ENCODE measurements around the gene FBXL7. TPM values are rescaled to one million over a fixed set of nuclear protein-coding genes. Genes with fewer than 3 reads are reported as not detected.

The FBXL7 gene
- total RNA-seq, 1 experiment from 2014 or later: not detected

- TF ChIP-seq, protein P1, sequence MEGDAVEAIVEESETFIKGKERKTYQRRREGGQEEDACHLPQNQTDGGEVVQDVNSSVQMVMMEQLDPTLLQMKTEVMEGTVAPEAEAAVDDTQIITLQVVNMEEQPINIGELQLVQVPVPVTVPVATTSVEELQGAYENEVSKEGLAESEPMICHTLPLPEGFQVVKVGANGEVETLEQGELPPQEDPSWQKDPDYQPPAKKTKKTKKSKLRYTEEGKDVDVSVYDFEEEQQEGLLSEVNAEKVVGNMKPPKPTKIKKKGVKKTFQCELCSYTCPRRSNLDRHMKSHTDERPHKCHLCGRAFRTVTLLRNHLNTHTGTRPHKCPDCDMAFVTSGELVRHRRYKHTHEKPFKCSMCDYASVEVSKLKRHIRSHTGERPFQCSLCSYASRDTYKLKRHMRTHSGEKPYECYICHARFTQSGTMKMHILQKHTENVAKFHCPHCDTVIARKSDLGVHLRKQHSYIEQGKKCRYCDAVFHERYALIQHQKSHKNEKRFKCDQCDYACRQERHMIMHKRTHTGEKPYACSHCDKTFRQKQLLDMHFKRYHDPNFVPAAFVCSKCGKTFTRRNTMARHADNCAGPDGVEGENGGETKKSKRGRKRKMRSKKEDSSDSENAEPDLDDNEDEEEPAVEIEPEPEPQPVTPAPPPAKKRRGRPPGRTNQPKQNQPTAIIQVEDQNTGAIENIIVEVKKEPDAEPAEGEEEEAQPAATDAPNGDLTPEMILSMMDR (conservative IDR thresholded peaks at IDR 0.05): no peak
- no peak for TF ChIP-seq EZH2 (IDR thresholded peaks at IDR 0.05; ENCODE audit: low read depth)
- intact Hi-C loops (cut with micrococcal nuclease; ENCODE audit: unreplicated experiment): no loop called here
- Histone ChIP-seq H3K9me2 (ENCODE audit: insufficient read depth) (no peaks in the 10 kb centered on the region), H3K27me3 (ENCODE audit: insufficient read depth, low read depth) (peaks cover 6% of the 10 kb centered on the region; the same call in 1 of the 2 replicates), H3K36me3 (ENCODE audit: low read depth) (no peaks in the 10 kb centered on the region), H2AFZ (no peak overlapping the region), H3K9me3 (ENCODE audit: insufficient read depth, low read depth) (no peaks in the 10 kb centered on the region), H3K27ac (no peak overlapping the region), H3K4me1 (replicated peaks; ENCODE audit: insufficient read depth) (no peaks in the 10 kb centered on the region), H3K79me2 (ENCODE audit: low read depth) (no peaks in the 10 kb centered on the region), H4K20me1 (ENCODE audit: insufficient read depth) (no peaks in the 10 kb centered on the region), H3K4me3 (no peak overlapping the region), H3F3A (ENCODE audit: insufficient read depth, low read depth) (no peaks in the 10 kb centered on the region), H3K4me2 (no peak overlapping the region)
- ChIA-PET POLR2A (ENCODE audit: unreplicated experiment) (no interaction called here), CTCF (interaction anchor here (0.6 kb wide), 1 partner anchor 363 kb away, joined by 3 read pairs; no protein-coding TSS in a partner anchor)
- no TSS peak for BruUV-seq (replicated peaks)
- DNase-seq: no peak
Observed at GRCh38 chr5:15734058-15734457, 234.1 kb downstream of the FBXL7 start.

GRCh38 chr5:15737036-15737821, 237.2 kb downstream of the FBXL7 start:
- no peaks in the 10 kb centered on the region for H3K9me3 ChIP-seq (ENCODE audit: insufficient read depth, low read depth)
- ChIA-PET POLR2A (ENCODE audit: unreplicated experiment) (no interaction called here), CTCF (no interaction called here)
- intact Hi-C loops (cut with micrococcal nuclease; ENCODE audit: unreplicated experiment): no loop called here
- no peaks in the 10 kb centered on the region for H3F3A ChIP-seq (ENCODE audit: insufficient read depth, low read depth)
- no peaks in the 10 kb centered on the region for H3K4me1 ChIP-seq (replicated peaks; ENCODE audit: insufficient read depth)
- H3K9me2 ChIP-seq (ENCODE audit: insufficient read depth): no peaks in the 10 kb centered on the region
- no peak overlapping the region for H3K4me2 ChIP-seq
- no peak overlapping the region for H3K27ac ChIP-seq
- H3K79me2 ChIP-seq (ENCODE audit: low read depth): no peaks in the 10 kb centered on the region
- TF ChIP-seq EZH2 (IDR thresholded peaks at IDR 0.05; ENCODE audit: low read depth): no peak
- TF ChIP-seq, protein P1 (conservative IDR thresholded peaks at IDR 0.05): no peak
- no peak for DNase-seq
- no peaks in the 10 kb centered on the region for H3K27me3 ChIP-seq (ENCODE audit: insufficient read depth, low read depth)
- no peaks in the 10 kb centered on the region for H4K20me1 ChIP-seq (ENCODE audit: insufficient read depth)
- BruUV-seq (replicated peaks): no TSS peak
- H3K4me3 ChIP-seq: no peak overlapping the region
- H2AFZ ChIP-seq: no peak overlapping the region
- H3K36me3 ChIP-seq (ENCODE audit: low read depth): no peaks in the 10 kb centered on the region

DNA sequence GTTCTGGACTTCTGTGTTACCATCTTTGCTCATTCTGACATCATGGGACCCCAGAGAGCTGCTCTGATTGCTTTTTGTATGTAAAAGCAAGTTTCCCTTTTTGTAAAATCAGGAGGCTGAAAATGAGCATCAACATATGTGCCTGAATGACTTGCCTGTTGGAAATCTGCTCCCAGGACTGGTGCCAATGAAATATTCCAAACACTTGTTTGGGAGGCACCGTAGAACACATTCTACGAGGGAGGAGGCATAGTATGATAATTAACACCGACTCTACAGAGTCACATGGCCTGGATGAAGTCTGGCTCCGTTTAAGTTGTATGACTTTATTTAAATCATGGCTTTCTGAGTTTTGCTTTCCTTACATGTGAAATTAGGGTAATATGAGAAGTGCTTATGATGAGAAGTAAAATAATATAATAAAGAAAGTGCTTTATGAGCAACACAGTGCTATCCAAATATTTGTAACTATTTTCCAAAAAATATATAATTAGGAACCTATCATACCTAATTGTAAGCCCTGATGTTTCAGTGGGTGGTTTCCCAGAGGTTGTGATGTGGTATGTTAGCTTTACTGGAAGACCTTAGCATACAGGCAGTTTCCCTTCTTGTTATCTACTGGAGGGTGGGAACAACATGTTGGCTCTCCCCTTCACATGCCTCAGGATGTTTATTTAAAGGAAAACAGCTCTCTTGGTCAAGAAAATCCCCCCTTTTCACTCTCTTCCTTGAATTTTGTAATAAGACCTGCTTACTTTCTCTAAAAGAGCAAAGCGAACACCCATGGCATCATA, 238.1 kb downstream of the FBXL7 start:
- POLR2A ChIA-PET (ENCODE audit: unreplicated experiment): no interaction called here
- H3K4me2 ChIP-seq: no peak overlapping the region
- H3K4me3 ChIP-seq: no peak overlapping the region
- H3K27ac ChIP-seq: no peak overlapping the region
- intact Hi-C loops (cut with micrococcal nuclease; ENCODE audit: unreplicated experiment): no loop called here
- TF ChIP-seq, protein P1 (conservative IDR thresholded peaks at IDR 0.05): no peak
- TF ChIP-seq EZH2 (IDR thresholded peaks at IDR 0.05; ENCODE audit: low read depth): no peak
- BruUV-seq (replicated peaks): no TSS peak
- no peak overlapping the region for H2AFZ ChIP-seq
- no peaks in the 10 kb centered on the region for H3K4me1 ChIP-seq (replicated peaks; ENCODE audit: insufficient read depth)
- H3K36me3 ChIP-seq (ENCODE audit: low read depth): no peaks in the 10 kb centered on the region
- no peaks in the 10 kb centered on the region for H4K20me1 ChIP-seq (ENCODE audit: insufficient read depth)
- H3K9me3 ChIP-seq (ENCODE audit: insufficient read depth, low read depth): no peaks in the 10 kb centered on the region
- no peaks in the 10 kb centered on the region for H3K79me2 ChIP-seq (ENCODE audit: low read depth)
- H3F3A ChIP-seq (ENCODE audit: insufficient read depth, low read depth): no peaks in the 10 kb centered on the region
- no peaks in the 10 kb centered on the region for H3K27me3 ChIP-seq (ENCODE audit: insufficient read depth, low read depth)
- no peaks in the 10 kb centered on the region for H3K9me2 ChIP-seq (ENCODE audit: insufficient read depth)
- CTCF ChIA-PET: no interaction called here
- DNase-seq: no peak
